H1 (cell line): ENCODE data around the gene KCNA5. TPM values are rescaled to one million over a fixed set of nuclear protein-coding genes. Genes with fewer than 3 reads are reported as not detected.

Source experiments
- CTCF ChIA-PET: fragments of 300-600 bp; sonication (Branson Sonifier 250); formaldehyde crosslinking; loops from one replicate; lab custom pipeline; 2021; ENCODE audit not compliant: partially characterized antibody; lab: Charles Lee
- POLR2A ChIA-PET: fragments of 300-600 bp; sonication (Branson Sonifier 250); formaldehyde crosslinking; loops from one replicate; lab custom pipeline; 2021; ENCODE audit warnings: inconsistent platforms; ENCODE audit not compliant: partially characterized antibody; lab: Charles Lee
- DNase-seq, 2 experiments: peaks; one replicate each; pipeline versions ENCODE4 v3.0.0 to v3.0.0-alpha.2; 2010 to 2022; ENCODE audit warnings: low spot score in 2 of 2, low read depth in 1 of 2, mixed read lengths in 1 of 2
- FAIRE-seq: peaks from 2 replicates; lab custom pipeline; 2011; peaks lifted over from hg19 to GRCh38; lab: Jason Lieb, UNC
- H2AFZ ChIP-seq: 2 replicates; pipeline ENCODE4 v1.8.1; 2012; ENCODE audit warnings: low read length, inconsistent platforms
- H2AK5ac ChIP-seq: 2 replicates; pipeline ENCODE4 v1.6.1; 2013; ENCODE audit warnings: low read depth, low read length
- H2BK120ac ChIP-seq: replicated peaks from 2 replicates; pipeline ENCODE3; 2013; ENCODE audit warnings: low read depth, low read length, inconsistent platforms
- H2BK12ac ChIP-seq: 2 replicates; pipeline ENCODE4 v1.6.1; 2013; ENCODE audit warnings: low read depth, low read length
- H2BK15ac ChIP-seq: 2 replicates; pipeline ENCODE4 v1.6.1; 2013; ENCODE audit warnings: low read length
- H2BK20ac ChIP-seq: 2 replicates; pipeline ENCODE4 v1.6.1; 2013; ENCODE audit warnings: low read length
- H2BK5ac ChIP-seq: 2 replicates; pipeline ENCODE4 v1.6.1; 2013; ENCODE audit warnings: low read depth, low read length
- H3K14ac ChIP-seq: 2 replicates; pipeline ENCODE4 v1.6.1; 2013; ENCODE audit warnings: inconsistent platforms; ENCODE audit not compliant: insufficient read length
- H3K18ac ChIP-seq: 2 replicates; pipeline ENCODE4 v1.6.1; 2013; ENCODE audit warnings: low read length; ENCODE audit errors: extremely low read depth
- H3K23ac ChIP-seq: 2 replicates; pipeline ENCODE4 v1.6.1; 2013; ENCODE audit warnings: inconsistent platforms; ENCODE audit not compliant: insufficient read length
- H3K23me2 ChIP-seq: 2 replicates; pipeline ENCODE4 v1.6.1; 2013; ENCODE audit warnings: low read depth, low read length
- H3K27ac ChIP-seq: 2 replicates; pipeline ENCODE4 v1.6.1; 2011; ENCODE audit warnings: low read depth, low read length, inconsistent platforms
- H3K27me3 ChIP-seq, 4 experiments: replicated peaks in 1 of 4; 1 replicate in 1 of 4; 2 replicates in 3 of 4; pipeline versions ENCODE4 v1.6.1 to v1.8.1; 2011 to 2013; ENCODE audit warnings: low read length in 3 of 4, mild to moderate bottlenecking in 3 of 4, inconsistent platforms in 2 of 4, mixed read lengths in 2 of 4, moderate library complexity in 1 of 4; ENCODE audit not compliant: control insufficient read depth in 3 of 4, insufficient read depth in 3 of 4; ENCODE audit errors: extremely low read depth in 1 of 4
- H3K36me3 ChIP-seq, 4 experiments: 2 replicates each; pipeline versions ENCODE4 v1.6.1 to v1.8.1; 2011 to 2013; ENCODE audit warnings: mild to moderate bottlenecking in 4 of 4, low read length in 3 of 4, moderate library complexity in 2 of 4, control low read depth in 1 of 4, inconsistent platforms in 1 of 4; ENCODE audit not compliant: insufficient read depth in 4 of 4, control insufficient read depth in 2 of 4
- H3K4ac ChIP-seq: replicated peaks from 2 replicates; pipeline ENCODE3; 2013; ENCODE audit warnings: low read length, low read depth, mixed read lengths, inconsistent platforms; ENCODE audit not compliant: insufficient read length
- H3K4me1 ChIP-seq, 4 experiments: replicated peaks in 1 of 4; 1 replicate in 1 of 4; 2 replicates in 3 of 4; pipeline versions ENCODE4 v1.6.1 to v1.8.1; 2011 to 2013; ENCODE audit warnings: low read length in 3 of 4, inconsistent platforms in 2 of 4, mixed read lengths in 1 of 4; ENCODE audit not compliant: insufficient read depth in 4 of 4, control insufficient read depth in 3 of 4
- H3K4me2 ChIP-seq, 2 experiments: 2 replicates each; pipeline versions ENCODE4 v1.6.1 to v1.8.1; 2011 to 2013; ENCODE audit warnings: low read depth in 2 of 2, low read length in 2 of 2, control low read depth in 1 of 2, inconsistent platforms in 1 of 2, mild to moderate bottlenecking in 1 of 2; ENCODE audit not compliant: insufficient read depth in 1 of 2
- H3K4me3 ChIP-seq, 4 experiments: fragments of 200-600, 300-600 bp in 1 of 4; sonication (generic), shearing (Covaris generic), sonication (Bioruptor Twin) in 1 of 4; 2 replicates each; pipeline versions ENCODE4 v1.5.1 to v1.8.1; 2011 to 2016; ENCODE audit warnings: low read length in 4 of 4, low read depth in 3 of 4, control low read depth in 2 of 4, inconsistent platforms in 2 of 4, mild to moderate bottlenecking in 2 of 4, mixed read lengths in 1 of 4, moderate library complexity in 1 of 4; ENCODE audit not compliant: insufficient read depth in 2 of 4; ENCODE audit errors: extremely low read depth in 1 of 4
- H3K56ac ChIP-seq: replicated peaks from 2 replicates; pipeline ENCODE3; 2013; ENCODE audit warnings: low read depth, mild to moderate bottlenecking, mixed read lengths, low read length, inconsistent platforms; ENCODE audit not compliant: insufficient read length
- H3K79me1 ChIP-seq: 2 replicates; pipeline ENCODE4 v1.6.1; 2013; ENCODE audit warnings: low read depth, low read length, control low read depth
- H3K79me2 ChIP-seq, 2 experiments: 2 replicates each; pipeline versions ENCODE4 v1.6.1 to v1.8.1; 2012 to 2013; ENCODE audit warnings: low read length in 2 of 2, mild to moderate bottlenecking in 2 of 2, inconsistent platforms in 1 of 2; ENCODE audit not compliant: insufficient read depth in 2 of 2, control insufficient read depth in 1 of 2
- H3K9ac ChIP-seq, 4 experiments: replicated peaks in 1 of 4; 1 replicate in 1 of 4; 2 replicates in 3 of 4; pipeline versions ENCODE4 v1.6.1 to v1.8.1; 2011 to 2013; ENCODE audit warnings: low read depth in 3 of 4, low read length in 3 of 4, control low read depth in 2 of 4, mild to moderate bottlenecking in 2 of 4, moderate library complexity in 2 of 4, inconsistent platforms in 1 of 4; ENCODE audit errors: extremely low read depth in 1 of 4
- H3K9me3 ChIP-seq, 2 experiments: 2 replicates each; pipeline versions ENCODE4 v1.6.1 to v1.8.1; 2012 to 2013; ENCODE audit warnings: mild to moderate bottlenecking in 2 of 2, moderate library complexity in 2 of 2, control low read depth in 1 of 2, inconsistent platforms in 1 of 2, low read depth in 1 of 2, low read length in 1 of 2, mixed read lengths in 1 of 2; ENCODE audit not compliant: insufficient read depth in 2 of 2
- H4K20me1 ChIP-seq, 2 experiments: replicated peaks in 1 of 2; 2 replicates each; pipeline versions ENCODE3 to v1.8.1; 2011 to 2013; ENCODE audit warnings: inconsistent platforms in 2 of 2, low read length in 2 of 2, mild to moderate bottlenecking in 1 of 2; ENCODE audit not compliant: insufficient read depth in 2 of 2, control insufficient read depth in 1 of 2
- H4K5ac ChIP-seq: 2 replicates; pipeline ENCODE4 v1.6.1; 2013; ENCODE audit warnings: low read length, low read depth, mixed read lengths, inconsistent platforms; ENCODE audit not compliant: insufficient read length
- H4K8ac ChIP-seq: 2 replicates; pipeline ENCODE4 v1.8.0; 2013; ENCODE audit warnings: mild to moderate bottlenecking, moderate library complexity, low read length, inconsistent platforms; ENCODE audit not compliant: insufficient read depth; ENCODE audit errors: extremely low read depth
- H4K91ac ChIP-seq: replicated peaks from 2 replicates; pipeline ENCODE3; 2013; ENCODE audit warnings: low read length, mixed read lengths, inconsistent platforms; ENCODE audit not compliant: insufficient read length
- BRCA1 ChIP-seq: IDR thresholded peaks from 2 replicates; pipeline ENCODE4 v1.6.1; 2012; ENCODE audit warnings: low read depth, low read length, improper control_type of control experiment
- EZH2 ChIP-seq: fragments of 200-600 bp; sonication (generic); IDR thresholded peaks from 2 replicates; pipeline ENCODE4 v1.7.1; 2012; ENCODE audit warnings: low read depth, mild to moderate bottlenecking, moderate library complexity, low read length, inconsistent platforms; ENCODE audit not compliant: severe bottlenecking
- FOSL1 ChIP-seq: IDR thresholded peaks from 2 replicates; pipeline ENCODE4 v1.6.1; 2011; ENCODE audit warnings: mild to moderate bottlenecking, low read depth, low read length, moderate library complexity; ENCODE audit not compliant: insufficient read depth
- POLR2AphosphoS5 ChIP-seq: IDR thresholded peaks from 2 replicates; pipeline ENCODE4 v1.6.1; 2011; ENCODE audit warnings: low read depth, low read length
- RBBP5 ChIP-seq: IDR thresholded peaks from 2 replicates; pipeline ENCODE4 v1.7.1; 2012; ENCODE audit warnings: low read depth, mild to moderate bottlenecking, inconsistent platforms, low read length, moderate library complexity, borderline replicate concordance
- SIX5 ChIP-seq: IDR thresholded peaks from 2 replicates; pipeline ENCODE4 v1.6.1; 2011; ENCODE audit warnings: mild to moderate bottlenecking, low read depth, low read length
- SP4 ChIP-seq: IDR thresholded peaks from 2 replicates; pipeline ENCODE4 v1.6.1; 2012; ENCODE audit warnings: low read length, inconsistent platforms
- SRF ChIP-seq: IDR thresholded peaks from 2 replicates; pipeline ENCODE4 v1.6.1; 2011; ENCODE audit warnings: mild to moderate bottlenecking, low read depth, low read length, moderate library complexity
- WGBS, 2 experiments: shearing (Covaris generic) in 1 of 2; methylation state at CpG; one replicate each; pipeline versions ENCODE4 v1.1.6 to v1.1.7; 2013 to 2015; ENCODE audit warnings: low lambda C conversion rate in 2 of 2, mixed read lengths in 2 of 2, inconsistent platforms in 1 of 2, low coverage in 1 of 2, missing lambda C conversion rate in 1 of 2; ENCODE audit not compliant: insufficient replicate concordance in 2 of 2, insufficient coverage in 1 of 2, insufficient read length in 1 of 2; ENCODE audit errors: extremely low coverage in 1 of 2, missing lambda C conversion rate in 1 of 2; 5-methylcytosine and 5-hydroxymethylcytosine counted together
- polyA plus RNA-seq, 7 experiments: library from polyadenylated mRNA; depleted of rRNA in 3 of 7; stranded (reverse) in 5 of 7; unstranded in 2 of 7; fragments of >200 nt in 5 of 7; fragments of 200-250 nt in 2 of 7; gene quantifications; 1 replicate in 5 of 7; 2 replicates in 1 of 7; 4 replicates in 1 of 7; pipeline versions ENCODE4 v1.2.1 to v1.2.3, GENCODE V29; 2011 to 2013; ENCODE audit warnings: missing spikeins in 2 of 7, mixed read lengths in 2 of 7
- total RNA-seq: library from RNA; stranded (reverse); fragmentation: NEBNext Ultra II Directional; extraction: Animal tissue kit (Norgen Biotek cat#: 25700); gene quantifications from 2 replicates; pipeline ENCODE4 v1.2.1, GENCODE V29; 2021

The KCNA5 gene
- total and polyA plus RNA-seq, 2 of the 8 experiments (the other 6 are each of a cell fraction or from before 2014, with no cell fraction given): 0.20 to 0.29 TPM

- ChIA-PET POLR2A (no interaction called here), CTCF (interaction anchor here (0.8 to 11.3 kb wide), 11 partner anchors 9 to 146 kb away, joined by 3 to 97 read pairs (median 4); no protein-coding TSS in a partner anchor)
- no peaks in the 10 kb centered on the region for H3K79me1 ChIP-seq
- H3K23me2 ChIP-seq: no peaks in the 10 kb centered on the region
- no peaks in the 10 kb centered on the region for H3K9me3 ChIP-seq
- H3K79me2 ChIP-seq: no peaks in the 10 kb centered on the region
- no peak overlapping the region for H4K5ac ChIP-seq
- no peak overlapping the region for H3K27ac ChIP-seq
- H2AFZ ChIP-seq: no peak overlapping the region
- H2BK20ac ChIP-seq: no peak overlapping the region
- H3K9ac ChIP-seq: no peak overlapping the region
- no peaks in the 10 kb centered on the region for H3K36me3 ChIP-seq
- no peak overlapping the region for H3K56ac ChIP-seq
- FAIRE-seq (no peak), DNase-seq (no peak)
- H3K4me2 ChIP-seq: no peak overlapping the region
- H2BK15ac ChIP-seq: no peak overlapping the region
- H2BK12ac ChIP-seq: no peak overlapping the region
- no peak overlapping the region for H2BK5ac ChIP-seq
- no peak overlapping the region for H3K23ac ChIP-seq
- H4K8ac ChIP-seq: no peak overlapping the region
- no peak overlapping the region for H2BK120ac ChIP-seq
- H2AK5ac ChIP-seq: 0 out of 2 replicates have a peak overlapping the region, but pooled peaks have one; percentile 45
- no peak for TF ChIP-seq BRCA1
- no peak for TF ChIP-seq POLR2AphosphoS5
- no peak for TF ChIP-seq SP4
- TF ChIP-seq SRF: no peak
- no peak for TF ChIP-seq EZH2
- no peak for TF ChIP-seq SIX5
- no peak for TF ChIP-seq FOSL1
- TF ChIP-seq RBBP5: no peak
- no peaks in the 10 kb centered on the region for H4K20me1 ChIP-seq
- no peak overlapping the region for H3K4ac ChIP-seq
- H3K18ac ChIP-seq: no peak overlapping the region
- no peak overlapping the region for H4K91ac ChIP-seq
- WGBS, 2 experiments: 94% methylated on average over 4 of the region's 4 CpGs; no CpG with 5 or more reads in 1 of the 2 experiments
- no peak overlapping the region for H3K14ac ChIP-seq
- peaks cover 0 to 10% (median 7%) of the 10 kb centered on the region in 4 experiments; a peak in 6 of 7 replicates for H3K4me1 ChIP-seq
- H3K27me3 ChIP-seq: no peaks in the 10 kb centered on the region; a peak in 1 of 7 replicates
- no peak overlapping the region for H3K4me3 ChIP-seq
Measured at GRCh38 chr12:4994622-4995021, 49.1 kb upstream of the KCNA5 start.
